NCI-H526 (cell line): ENCODE measurements around the gene CEACAM6.

Source experiments
- DNase-seq, 2 experiments: peaks; one replicate each; lab custom pipeline; 2025; lab: John Stamatoyannopoulos, UW

Gene CEACAM6

GRCh38 chr19:41796362-41796761, 41.0 kb downstream of the CEACAM6 start, which contains the start of gene CEACAM3:
Gene CEACAM3, plus strand, starts transcription at chr19:41796587. Its CDS starts 91 bp downstream, at chr19:41796678.
- DNase-seq, result no peak

GRCh38 chr19:41796901-41797300, 41.6 kb downstream of the CEACAM6 start:
- no peak for DNase-seq

- DNase-seq, result no peak
Observed at GRCh38 chr19:41799444-41800000, 44.2 kb downstream of the CEACAM6 start.

- DNase-seq, result no peak
Observed at GRCh38 chr19:41801031-41801430, 45.7 kb downstream of the CEACAM6 start.

DNA sequence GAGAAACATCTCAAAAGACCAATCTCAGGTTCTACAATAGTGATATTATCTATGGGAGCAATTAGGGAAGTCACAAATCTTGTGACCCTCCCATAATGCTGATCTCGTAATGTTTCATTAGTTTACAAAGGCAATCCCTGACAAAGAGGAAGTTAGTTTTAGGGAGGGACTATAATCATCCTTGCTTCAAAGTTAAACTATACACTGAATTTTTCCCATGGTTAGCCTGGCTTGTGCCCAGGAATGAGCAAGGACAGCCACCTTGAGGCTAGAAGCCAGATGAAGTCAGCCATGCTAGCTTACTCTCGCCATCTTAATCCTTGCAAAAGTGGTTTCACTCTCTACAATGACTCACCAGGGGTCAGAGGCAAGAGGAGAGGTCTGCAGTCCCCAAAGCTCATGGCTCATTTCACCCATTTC, 46.5 kb downstream of the CEACAM6 start:
- no peak for DNase-seq

GRCh38 chr19:41802770-41803169, 47.4 kb downstream of the CEACAM6 start:
- DNase-seq, result no peak

GRCh38 chr19:41804336-41804735, 49.0 kb downstream of the CEACAM6 start:
- DNase-seq, result no peak

DNA sequence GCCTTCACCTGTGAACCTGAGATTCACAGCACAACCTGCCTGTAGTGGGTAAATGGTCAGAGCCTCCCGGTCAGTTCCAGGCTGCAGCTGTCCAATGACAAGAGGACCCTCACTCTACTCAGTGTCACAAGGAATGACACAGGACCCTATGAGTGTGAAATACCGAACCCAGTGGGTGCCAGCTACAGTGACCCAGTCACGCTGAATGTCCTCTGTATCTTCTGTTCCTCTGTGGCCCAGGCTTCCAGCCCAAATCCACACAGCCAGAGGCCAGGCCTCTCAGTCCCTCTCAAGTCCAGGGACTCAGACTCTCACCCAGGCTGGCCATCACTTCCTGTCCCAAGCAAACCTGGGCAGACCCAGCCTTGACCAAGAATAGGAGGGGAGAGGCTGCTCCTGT, 51.8 kb downstream of the CEACAM6 start:
- no peak for DNase-seq

- DNase-seq, result no peak
Observed at GRCh38 chr19:41808663-41809566, 53.6 kb downstream of the CEACAM6 start.

DNA sequence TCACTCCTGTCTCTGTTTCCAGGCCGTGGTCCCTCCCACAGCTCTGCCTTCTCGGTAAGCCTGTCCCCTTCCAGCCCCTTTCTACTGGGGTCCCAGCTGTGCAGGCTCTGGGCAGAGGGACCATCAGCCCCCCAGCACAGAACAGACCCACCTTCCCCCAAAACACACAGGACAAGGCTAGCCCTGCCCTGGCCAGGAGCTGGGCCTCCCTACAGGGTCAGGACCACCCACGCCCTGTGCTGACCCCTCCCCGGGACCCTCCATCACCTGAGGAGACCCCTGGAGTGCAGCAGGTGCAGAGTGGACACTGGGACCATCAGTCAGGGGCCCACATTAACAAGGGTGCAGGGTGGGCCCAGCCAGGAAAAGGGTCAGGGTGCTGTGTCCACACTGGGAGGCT, 55.0 kb downstream of the CEACAM6 start:
- DNase-seq, result no peak

DNA sequence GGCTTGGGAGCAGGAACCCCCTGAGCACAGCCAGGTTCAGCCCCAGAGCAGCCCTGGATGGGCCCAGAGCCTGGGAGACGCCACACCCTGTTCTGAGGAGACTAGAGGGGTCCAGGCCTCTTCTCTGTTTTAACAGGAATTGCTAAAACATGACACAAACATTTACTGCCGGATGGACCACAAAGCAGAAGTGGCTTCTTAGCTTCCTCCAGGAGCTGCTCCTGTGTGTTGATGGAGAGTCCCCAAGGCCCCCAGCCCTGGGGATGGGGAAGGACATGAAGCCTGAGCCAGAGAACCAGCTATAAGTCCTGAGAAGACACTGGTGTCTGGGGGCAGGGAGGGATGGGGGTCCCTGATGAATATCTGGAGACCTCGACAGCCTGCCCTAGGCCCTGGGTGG, 55.7 kb downstream of the CEACAM6 start:
- no peak for DNase-seq

DNA sequence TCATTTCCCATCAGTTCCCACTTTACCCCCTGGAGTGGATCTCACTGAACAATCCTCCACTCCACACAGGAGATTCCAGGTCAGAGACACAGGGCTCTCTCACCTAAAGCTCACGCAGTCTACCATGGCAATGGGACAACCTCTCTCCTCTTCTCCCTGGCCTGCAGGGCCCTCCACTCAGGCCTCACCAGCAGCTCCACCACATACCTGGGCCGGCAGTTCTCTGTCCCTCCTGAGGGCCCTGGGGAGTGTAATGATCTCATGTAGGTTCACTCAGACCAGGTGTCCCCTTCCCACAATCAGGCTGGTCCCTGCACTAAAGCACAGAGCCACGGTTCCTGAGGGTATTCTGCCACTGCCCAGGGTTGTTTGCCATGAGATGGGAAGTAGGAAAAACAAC, 56.7 kb downstream of the CEACAM6 start:
- no peak for DNase-seq

- DNase-seq, result no peak
Observed at GRCh38 chr19:41813911-41814310, 58.6 kb downstream of the CEACAM6 start.

DNA sequence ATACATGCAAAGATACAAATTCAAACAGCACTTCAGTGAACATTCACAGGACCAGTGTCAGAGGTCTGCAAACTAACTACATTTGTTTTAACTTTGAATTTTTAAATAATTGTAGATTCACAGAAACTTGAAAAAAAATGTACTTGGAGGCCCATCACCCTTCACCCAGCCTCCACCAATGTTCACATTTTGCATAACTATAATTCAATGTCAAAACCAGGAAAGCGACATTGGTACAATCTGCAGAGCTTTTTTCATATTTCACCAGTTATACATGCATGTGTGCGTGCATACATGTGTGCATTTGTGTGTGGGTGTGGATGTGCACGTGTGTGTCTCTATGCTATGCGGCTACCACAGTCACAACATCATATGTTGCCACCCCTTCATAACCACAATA, 60.0 kb downstream of the CEACAM6 start:
- no peak for DNase-seq

- no peak for DNase-seq
Observed at GRCh38 chr19:41816761-41817160, 61.4 kb downstream of the CEACAM6 start.

- peak; percentile 58 to 80 for DNase-seq
Observed at GRCh38 chr19:41821003-41821735, 65.8 kb downstream of the CEACAM6 start.
